A549 treated with GW870086 at 1 μM for 4 hours (cell line): Measurements from ENCODE around the gene SPATA31A6. TPM values are rescaled to one million over a fixed set of nuclear protein-coding genes. Genes with fewer than 3 reads are reported as not detected.

Source experiments
- total RNA-seq: library from RNA; stranded (reverse); fragments of 200-300 nt; extraction: Qiagen RNA extraction; gene quantifications from 5 replicates; pipeline ENCODE4 v1.2.3, GENCODE V29; 2022; ENCODE audit warnings: low read depth

SPATA31A6 gene
- not detected in 5 replicates for total RNA-seq

DNA sequence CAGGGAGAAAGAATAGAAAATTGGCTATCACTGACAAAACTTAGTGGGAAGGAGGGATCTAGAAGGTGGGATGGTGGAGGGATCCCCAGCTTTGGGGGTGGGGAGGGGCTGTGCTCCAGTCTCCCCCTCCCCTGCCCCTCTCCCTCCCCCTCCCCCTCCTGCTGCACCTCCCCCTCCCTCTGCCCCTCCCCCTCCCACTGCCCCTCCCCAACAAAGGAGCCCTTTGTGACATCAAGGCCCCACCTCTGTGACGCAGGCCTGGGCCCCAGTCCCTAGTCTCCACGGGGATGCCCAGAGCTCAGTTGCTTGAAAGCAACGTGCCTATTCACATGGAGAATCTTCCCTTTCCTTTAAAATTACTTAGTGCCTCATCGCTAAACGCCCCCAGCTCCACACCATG lies at the start of gene SPATA31A6:
TSS of gene SPATA31A6 (plus strand) at position 301 of the 400 bp plus-strand sequence. CDS start at position 330, 29 bp downstream.

Other genes starting within 250 kb of the SPATA31A6 start
- 13.6 to 18.3 TPM (median 16.5 TPM) in 5 replicates for gene CNTNAP3B, start 54.2 kb upstream of the SPATA31A6 start, total RNA-seq